Trophoblast cell (in vitro differentiated cells and primary cell): ENCODE results near the gene SLC16A10.
"Not testable (repeated sequence)": the region's sequence is repeated elsewhere in the genome, so short reads cannot be mapped to it uniquely, and the experiment has no call there.

ENCODE experiments used
- DNase-seq, 2 donors: peaks; one replicate each; pipeline ENCODE4 v3.0.0-alpha.2; 2016
- H2AFZ ChIP-seq: 2 replicates; pipeline ENCODE4 v1.6.1; 2013; ENCODE audit warnings: low read length, moderate library complexity, mild to moderate bottlenecking; ENCODE audit not compliant: insufficient read depth, poor library complexity
- H2AK5ac ChIP-seq: 2 replicates; pipeline ENCODE4 v1.6.1; 2013; ENCODE audit warnings: mild to moderate bottlenecking, low read length
- H2BK120ac ChIP-seq: 2 replicates; pipeline ENCODE4 v1.6.1; 2013; ENCODE audit warnings: low read length, mild to moderate bottlenecking, moderate library complexity; ENCODE audit not compliant: insufficient read depth, poor library complexity
- H2BK12ac ChIP-seq: 2 replicates; pipeline ENCODE4 v1.6.1; 2013; ENCODE audit warnings: mild to moderate bottlenecking, low read length, moderate library complexity
- H2BK5ac ChIP-seq: 2 replicates; pipeline ENCODE4 v1.6.1; 2013; ENCODE audit warnings: low read length, low read depth, moderate library complexity, mild to moderate bottlenecking; ENCODE audit not compliant: poor library complexity
- H3K14ac ChIP-seq: 2 replicates; pipeline ENCODE4 v1.6.1; 2013; ENCODE audit warnings: mild to moderate bottlenecking, low read length
- H3K18ac ChIP-seq: 2 replicates; pipeline ENCODE4 v1.6.1; 2013; ENCODE audit warnings: mild to moderate bottlenecking, low read length
- H3K23ac ChIP-seq: 2 replicates; pipeline ENCODE4 v1.6.1; 2013; ENCODE audit warnings: low read length
- H3K27ac ChIP-seq: 2 replicates; pipeline ENCODE4 v1.5.1; 2013; ENCODE audit warnings: low read depth, mild to moderate bottlenecking, inconsistent platforms, low read length, moderate library complexity
- H3K27me3 ChIP-seq: 2 replicates; pipeline ENCODE4 v1.6.1; 2013; ENCODE audit warnings: inconsistent platforms, mild to moderate bottlenecking, low read length, moderate library complexity; ENCODE audit not compliant: insufficient read depth
- H3K36me3 ChIP-seq, 2 experiments: 1 replicate in 1 of 2; 2 replicates in 1 of 2; pipeline ENCODE4 v1.6.1; 2013; ENCODE audit warnings: low read length in 2 of 2, mild to moderate bottlenecking in 2 of 2, moderate library complexity in 1 of 2; ENCODE audit not compliant: insufficient read depth in 2 of 2, control insufficient read depth in 1 of 2
- H3K4ac ChIP-seq: 2 replicates; pipeline ENCODE4 v1.6.1; 2013; ENCODE audit warnings: low read depth, mild to moderate bottlenecking, low read length, moderate library complexity
- H3K4me1 ChIP-seq, 2 experiments: 1 replicate in 1 of 2; 2 replicates in 1 of 2; pipeline ENCODE4 v1.6.1; 2013; ENCODE audit warnings: low read length in 2 of 2, mild to moderate bottlenecking in 2 of 2, moderate library complexity in 1 of 2; ENCODE audit not compliant: insufficient read depth in 2 of 2, control insufficient read depth in 1 of 2
- H3K4me2 ChIP-seq: 2 replicates; pipeline ENCODE4 v1.6.1; 2013; ENCODE audit warnings: inconsistent platforms, mild to moderate bottlenecking, low read length, moderate library complexity
- H3K4me3 ChIP-seq: 2 replicates; pipeline ENCODE4 v1.5.1; 2013; ENCODE audit warnings: mild to moderate bottlenecking, low read depth, low read length, inconsistent platforms
- H3K79me1 ChIP-seq: one replicate; pipeline ENCODE4 v1.6.1; 2013; ENCODE audit warnings: low read length
- H3K79me2 ChIP-seq: 2 replicates; pipeline ENCODE4 v1.6.1; 2013; ENCODE audit warnings: low read length, mild to moderate bottlenecking; ENCODE audit not compliant: control insufficient read depth, insufficient read depth, poor library complexity
- H3K9ac ChIP-seq: 2 replicates; pipeline ENCODE4 v1.6.1; 2013; ENCODE audit warnings: mild to moderate bottlenecking, low read length
- H3K9me3 ChIP-seq: 2 replicates; pipeline ENCODE4 v1.6.1; 2013; ENCODE audit warnings: low read depth, mild to moderate bottlenecking, control low read depth, inconsistent platforms, low read length; ENCODE audit not compliant: insufficient read depth
- H4K12ac ChIP-seq: 2 replicates; pipeline ENCODE4 v1.6.1; 2013; ENCODE audit warnings: low read depth, mild to moderate bottlenecking, low read length, moderate library complexity
- H4K8ac ChIP-seq: 2 replicates; pipeline ENCODE4 v1.6.1; 2013; ENCODE audit warnings: low read depth, mild to moderate bottlenecking, low read length, moderate library complexity
- H4K91ac ChIP-seq: one replicate; pipeline ENCODE4 v1.6.1; 2013; ENCODE audit warnings: low read depth, mild to moderate bottlenecking, low read length, moderate library complexity
- WGBS: extraction: QIAGEN DNeasy Blood & Tissue Kit; methylation state at CpG from one replicate; pipeline ENCODE4 v1.1.7; 2013; ENCODE audit warnings: missing lambda C conversion rate; ENCODE audit not compliant: insufficient read length, insufficient coverage; ENCODE audit errors: extremely low coverage; 5-methylcytosine and 5-hydroxymethylcytosine counted together

Gene SLC16A10

DNA sequence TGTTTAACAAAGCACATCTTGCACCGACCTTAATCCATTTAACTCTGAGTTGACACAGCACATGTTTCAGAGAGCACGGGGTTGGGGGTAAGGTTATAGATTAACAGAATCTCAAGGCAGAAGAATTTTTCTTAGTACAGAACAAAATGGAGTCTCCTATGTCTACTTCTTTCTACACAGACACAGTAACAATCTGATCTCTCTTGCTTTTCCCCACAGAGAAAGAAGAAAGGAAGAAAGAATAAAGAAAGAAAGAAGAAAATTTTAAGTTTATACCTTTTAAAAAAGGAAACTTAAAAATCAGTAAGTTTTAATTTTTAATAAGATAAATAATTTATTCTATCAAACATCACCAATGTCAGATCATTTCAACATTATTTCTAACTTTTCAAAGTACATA, 168.5 kb downstream of the SLC16A10 start:
- WGBS: no CpG with 5 or more reads among the region's 2 CpGs
- not testable (repeated sequence) for H3K4me2 ChIP-seq, H3K27me3 ChIP-seq, H3K79me2 ChIP-seq, H4K12ac ChIP-seq, H2BK120ac ChIP-seq, H3K79me1 ChIP-seq, H2AFZ ChIP-seq, H2AK5ac ChIP-seq, H3K14ac ChIP-seq, H3K18ac ChIP-seq, H3K4me1 ChIP-seq, H2BK12ac ChIP-seq, H3K9ac ChIP-seq, H4K8ac ChIP-seq, H3K4me3 ChIP-seq, H3K9me3 ChIP-seq, H3K4ac ChIP-seq, H3K27ac ChIP-seq, H2BK5ac ChIP-seq, H4K91ac ChIP-seq, H3K23ac ChIP-seq, H3K36me3 ChIP-seq, DNase-seq

DNA sequence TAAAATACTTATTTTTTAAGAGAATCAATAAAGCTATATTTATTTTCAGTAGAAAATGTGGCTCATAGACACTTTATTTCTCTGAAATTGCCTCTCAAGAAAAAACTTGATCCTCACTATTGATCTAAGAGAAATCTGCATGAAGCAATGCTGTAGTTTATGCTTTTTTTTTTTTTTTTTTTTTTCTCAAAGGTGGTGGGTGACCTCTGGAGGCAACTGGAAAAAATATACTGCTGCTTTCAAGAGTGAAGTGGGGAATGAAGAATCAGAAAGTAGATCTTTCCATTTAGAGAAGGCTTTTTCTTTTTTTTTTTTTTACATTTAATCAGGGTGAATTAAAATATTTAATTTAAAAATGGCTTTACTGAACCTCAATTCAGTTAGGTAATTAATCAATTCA, 169.3 kb downstream of the SLC16A10 start:
- no peak overlapping the region for H3K23ac ChIP-seq
- no peak overlapping the region for H2BK5ac ChIP-seq
- H4K91ac ChIP-seq: no peak overlapping the region
- H3K4me2 ChIP-seq: no peak overlapping the region
- no peak overlapping the region for H2AK5ac ChIP-seq
- no peaks in the 10 kb centered on the region for H3K27me3 ChIP-seq
- H3K4me1 ChIP-seq: peaks cover 3 to 7% of the 10 kb centered on the region in 2 experiments
- no peak overlapping the region for H2AFZ ChIP-seq
- H4K8ac ChIP-seq: no peak overlapping the region
- H3K4ac ChIP-seq: no peak overlapping the region
- H3K27ac ChIP-seq: no peak overlapping the region
- H3K79me1 ChIP-seq: peaks cover 8% of the 10 kb centered on the region
- peaks cover 0 to 2% of the 10 kb centered on the region in 2 experiments for H3K36me3 ChIP-seq
- H3K9me3 ChIP-seq: no peaks in the 10 kb centered on the region
- no peak for DNase-seq
- no peak overlapping the region for H3K4me3 ChIP-seq
- H3K79me2 ChIP-seq: peaks cover 10% of the 10 kb centered on the region
- H3K9ac ChIP-seq: no peak overlapping the region
- no peak overlapping the region for H2BK120ac ChIP-seq
- H3K14ac ChIP-seq: no peak overlapping the region
- no peak overlapping the region for H2BK12ac ChIP-seq
- H3K18ac ChIP-seq: no peak overlapping the region
- H4K12ac ChIP-seq: no peak overlapping the region

DNA sequence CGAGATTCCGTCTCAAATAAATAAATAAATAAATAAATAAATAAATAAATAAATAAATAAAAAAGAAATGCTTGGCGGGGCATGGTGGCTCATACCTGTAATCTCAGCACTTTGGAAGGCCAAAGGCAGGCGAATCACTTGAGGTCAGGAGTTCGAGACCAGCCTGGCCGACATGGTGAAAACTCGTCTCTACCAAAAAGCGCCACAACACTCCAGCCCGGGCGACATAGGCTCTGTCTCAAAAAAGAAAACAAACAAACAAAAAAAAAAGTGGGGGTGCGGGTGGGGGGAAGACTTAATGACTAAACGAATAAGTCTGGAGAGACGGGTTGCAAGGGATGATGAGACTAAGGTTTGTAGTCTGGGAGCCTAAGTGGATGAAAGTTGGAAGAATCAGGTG, 170.7 kb downstream of the SLC16A10 start:
- H3K27me3 ChIP-seq: no peaks in the 10 kb centered on the region
- WGBS: no CpG with 5 or more reads among the region's 13 CpGs
- no peak overlapping the region for H2BK5ac ChIP-seq
- no peak overlapping the region for H3K23ac ChIP-seq
- H3K79me1 ChIP-seq: peaks cover 8% of the 10 kb centered on the region
- H3K27ac ChIP-seq: no peak overlapping the region
- no peak overlapping the region for H3K9ac ChIP-seq
- H2BK120ac ChIP-seq: no peak overlapping the region
- H4K91ac ChIP-seq: no peak overlapping the region
- H2BK12ac ChIP-seq: peak overlapping the region; percentile 49
- no peak overlapping the region for H2AK5ac ChIP-seq
- peaks cover 3 to 7% of the 10 kb centered on the region in 2 experiments for H3K4me1 ChIP-seq
- no peak overlapping the region for H2AFZ ChIP-seq
- no peaks in the 10 kb centered on the region for H3K9me3 ChIP-seq
- no peak overlapping the region for H3K4ac ChIP-seq
- no peak overlapping the region for H3K18ac ChIP-seq
- H3K4me3 ChIP-seq: no peak overlapping the region
- no peak for DNase-seq
- no peak overlapping the region for H4K12ac ChIP-seq
- H4K8ac ChIP-seq: no peak overlapping the region
- no peak overlapping the region for H3K4me2 ChIP-seq
- no peak overlapping the region for H3K14ac ChIP-seq
- H3K36me3 ChIP-seq: peaks cover 2% of the 10 kb centered on the region in 2 experiments
- peaks cover 14% of the 10 kb centered on the region for H3K79me2 ChIP-seq

DNA sequence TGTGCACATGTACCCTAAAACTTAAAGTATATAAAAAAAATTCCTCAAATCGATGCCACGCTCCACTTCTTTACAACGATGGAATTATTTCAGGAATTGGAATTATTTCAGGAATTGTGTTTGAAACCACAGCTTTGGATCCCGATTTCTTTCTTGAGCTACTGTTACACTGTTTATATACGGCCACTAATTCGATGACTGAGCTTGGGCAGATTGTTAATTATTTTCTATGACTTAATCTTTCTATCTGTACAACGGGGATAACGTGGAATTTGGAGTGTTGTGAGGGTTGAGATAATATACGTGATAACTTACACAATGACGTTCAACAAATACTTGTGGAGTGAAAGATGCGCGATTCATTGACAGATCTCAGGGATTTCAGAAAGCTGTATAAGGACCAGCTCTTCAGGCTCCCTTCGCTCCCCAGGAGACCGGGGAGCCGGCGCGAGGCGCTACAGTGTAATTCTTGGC, 171.3 kb downstream of the SLC16A10 start:
- Histone ChIP-seq H4K12ac (no peak overlapping the region), H4K91ac (no peak overlapping the region), H3K27me3 (no peaks in the 10 kb centered on the region), H2BK5ac (peak overlapping the region; percentile 44), H3K14ac (no peak overlapping the region), H3K4me1 (peaks cover 3 to 8% of the 10 kb centered on the region in 2 experiments), H3K23ac (no peak overlapping the region), H2BK12ac (no peak overlapping the region), H3K79me2 (peaks cover 14% of the 10 kb centered on the region), H3K27ac (no peak overlapping the region), H3K4me3 (no peak overlapping the region), H3K18ac (no peak overlapping the region), H2AFZ (peak overlapping the region; percentile 71), H4K8ac (peak overlapping the region; percentile 72), H2BK120ac (peak overlapping the region; percentile 27), H3K9ac (no peak overlapping the region), H3K9me3 (no peaks in the 10 kb centered on the region), H3K4me2 (peak overlapping the region; percentile 55), H3K36me3 (peaks cover 2% of the 10 kb centered on the region in 2 experiments), H3K79me1 (peaks cover 8% of the 10 kb centered on the region), H2AK5ac (no peak overlapping the region), H3K4ac (no peak overlapping the region)
- WGBS: no CpG with 5 or more reads among the region's 18 CpGs
- DNase-seq: no peak
